ENCODE results near the gene HMGN4.
"Not testable (repeated sequence)": the region's sequence is repeated elsewhere in the genome, so short reads cannot be mapped to it uniquely, and the experiment has no call there.

The HMGN4 gene

DNA sequence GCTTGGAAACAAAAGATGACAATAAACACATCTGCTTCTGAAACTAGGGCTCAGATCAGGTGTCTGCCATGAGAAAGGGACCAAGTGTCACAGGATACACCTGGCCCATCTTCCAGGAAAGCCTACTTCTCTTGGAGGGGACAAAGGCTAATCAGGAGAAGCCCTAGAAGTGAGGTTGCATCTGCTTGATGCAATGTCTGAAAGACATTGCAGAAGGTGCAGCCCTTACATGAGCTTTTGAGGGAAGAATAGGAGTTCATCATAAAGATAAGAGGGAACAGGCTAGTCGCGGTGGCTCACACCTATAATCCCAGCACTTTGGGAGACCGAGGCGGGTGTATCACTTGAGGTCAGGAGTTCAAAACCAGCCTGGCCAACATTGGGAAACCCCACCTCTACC lies 40.6 kb upstream of the HMGN4 start:
- CTCF ChIA-PET: interaction anchor here (2.1 kb wide), 1 partner anchor 13 kb away, joined by 10 read pairs; no protein-coding TSS in a partner anchor

GRCh38 chr6:26500102-26500501 lies 38.1 kb upstream of the HMGN4 start, which contains the start of gene BTN1A1:
Gene BTN1A1 (plus strand): TSS chr6:26500303. CDS start chr6:26501287, 984 bp downstream.
- no peak for DNase-seq (ENCODE audit: extremely low spot score)
- ChIA-PET POLR2A (no interaction called here), CTCF (no interaction called here)

More for the DNA sequence above, 40.6 kb upstream of the HMGN4 start:
- no peak for DNase-seq (ENCODE audit: extremely low spot score)
- TF ChIP-seq, protein P1, sequence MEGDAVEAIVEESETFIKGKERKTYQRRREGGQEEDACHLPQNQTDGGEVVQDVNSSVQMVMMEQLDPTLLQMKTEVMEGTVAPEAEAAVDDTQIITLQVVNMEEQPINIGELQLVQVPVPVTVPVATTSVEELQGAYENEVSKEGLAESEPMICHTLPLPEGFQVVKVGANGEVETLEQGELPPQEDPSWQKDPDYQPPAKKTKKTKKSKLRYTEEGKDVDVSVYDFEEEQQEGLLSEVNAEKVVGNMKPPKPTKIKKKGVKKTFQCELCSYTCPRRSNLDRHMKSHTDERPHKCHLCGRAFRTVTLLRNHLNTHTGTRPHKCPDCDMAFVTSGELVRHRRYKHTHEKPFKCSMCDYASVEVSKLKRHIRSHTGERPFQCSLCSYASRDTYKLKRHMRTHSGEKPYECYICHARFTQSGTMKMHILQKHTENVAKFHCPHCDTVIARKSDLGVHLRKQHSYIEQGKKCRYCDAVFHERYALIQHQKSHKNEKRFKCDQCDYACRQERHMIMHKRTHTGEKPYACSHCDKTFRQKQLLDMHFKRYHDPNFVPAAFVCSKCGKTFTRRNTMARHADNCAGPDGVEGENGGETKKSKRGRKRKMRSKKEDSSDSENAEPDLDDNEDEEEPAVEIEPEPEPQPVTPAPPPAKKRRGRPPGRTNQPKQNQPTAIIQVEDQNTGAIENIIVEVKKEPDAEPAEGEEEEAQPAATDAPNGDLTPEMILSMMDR (IDR thresholded peaks at IDR 0.05; ENCODE audit: control extremely low read depth, extremely low read depth, low read depth, missing control alignments): no peak
- POLR2A ChIA-PET: no interaction called here

DNA sequence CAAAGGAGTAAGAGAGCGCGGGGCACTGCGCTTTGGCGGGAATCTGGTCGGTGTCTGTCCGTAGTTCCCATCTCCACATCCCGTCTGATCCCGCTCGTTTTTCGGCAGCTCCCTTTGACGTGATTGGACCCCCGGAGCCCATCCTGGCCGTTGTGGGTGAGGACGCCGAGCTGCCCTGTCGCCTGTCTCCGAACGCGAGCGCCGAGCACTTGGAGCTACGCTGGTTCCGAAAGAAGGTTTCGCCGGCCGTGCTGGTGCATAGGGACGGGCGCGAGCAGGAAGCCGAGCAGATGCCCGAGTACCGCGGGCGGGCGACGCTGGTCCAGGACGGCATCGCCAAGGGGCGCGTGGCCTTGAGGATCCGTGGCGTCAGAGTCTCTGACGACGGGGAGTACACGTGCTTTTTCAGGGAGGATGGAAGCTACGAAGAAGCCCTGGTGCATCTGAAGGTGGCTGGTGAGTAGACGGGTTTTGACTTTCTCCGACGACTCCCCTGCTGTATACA lies 36.6 kb upstream of the HMGN4 start:
- POLR2A ChIA-PET: interaction anchor here (0.6 kb wide), 1 partner anchor 30 kb away, joined by 5 read pairs; no protein-coding TSS in a partner anchor
- CTCF ChIA-PET: interaction anchor here (1.2 to 2.0 kb wide), 7 partner anchors 9 to 160 kb away, joined by 3 to 10 read pairs (median 5); no protein-coding TSS in a partner anchor
- TF ChIP-seq, protein P1 (IDR thresholded peaks at IDR 0.05; ENCODE audit: control extremely low read depth, extremely low read depth, low read depth, missing control alignments): no peak
- peak; percentile 31 for DNase-seq (ENCODE audit: extremely low spot score)

More at GRCh38 chr6:26500102-26500501, 38.1 kb upstream of the HMGN4 start, which contains the start of gene BTN1A1:
- TF ChIP-seq, protein P1 (IDR thresholded peaks at IDR 0.05; ENCODE audit: control extremely low read depth, extremely low read depth, low read depth, missing control alignments): no peak

GRCh38 chr6:26502165-26502564 lies 36.0 kb upstream of the HMGN4 start:
- CTCF ChIA-PET: interaction anchor here (1.2 to 2.0 kb wide), 5 partner anchors 10 to 17 kb away, joined by 3 to 10 read pairs (median 6); no protein-coding TSS in a partner anchor
- no peak for DNase-seq (ENCODE audit: extremely low spot score)
- TF ChIP-seq, protein P1 (IDR thresholded peaks at IDR 0.05; ENCODE audit: control extremely low read depth, extremely low read depth, low read depth, missing control alignments): no peak
- POLR2A ChIA-PET: interaction anchor here (0.6 kb wide), 1 partner anchor 30 kb away, joined by 5 read pairs; no protein-coding TSS in a partner anchor

DNA sequence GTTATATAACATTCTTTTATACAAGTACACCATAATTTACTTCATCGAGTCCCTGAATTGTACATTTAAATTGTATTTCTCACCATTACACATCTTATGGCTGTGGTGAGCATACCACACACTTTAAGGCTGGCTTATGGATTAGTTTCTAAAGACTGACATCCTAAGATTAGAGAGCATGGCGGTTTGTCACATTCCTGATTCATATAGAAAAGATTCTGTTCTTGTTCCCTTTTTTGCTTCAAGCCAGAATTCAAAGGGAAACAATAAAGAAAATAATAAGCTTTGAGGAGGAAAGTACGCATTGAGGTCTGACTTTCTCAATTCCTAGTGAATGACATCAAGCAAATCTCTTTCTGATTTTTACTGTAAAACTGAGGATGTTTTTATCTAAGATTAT lies 35.5 kb upstream of the HMGN4 start:
- no peak for DNase-seq (ENCODE audit: extremely low spot score)
- ChIA-PET CTCF (interaction anchor here (1.8 to 2.0 kb wide), 3 partner anchors 10 to 18 kb away, joined by 5 to 10 read pairs (median 7); no protein-coding TSS in a partner anchor), POLR2A (no interaction called here)
- TF ChIP-seq, protein P1 (IDR thresholded peaks at IDR 0.05; ENCODE audit: control extremely low read depth, extremely low read depth, low read depth, missing control alignments): no peak

GRCh38 chr6:26507658-26508057 lies 30.5 kb upstream of the HMGN4 start:
- CTCF ChIA-PET: no interaction called here
- no peak for DNase-seq (ENCODE audit: extremely low spot score)
- TF ChIP-seq, protein P1 (IDR thresholded peaks at IDR 0.05; ENCODE audit: control extremely low read depth, extremely low read depth, low read depth, missing control alignments): no peak
- POLR2A ChIA-PET: no interaction called here

GRCh38 chr6:26511033-26511432 lies 27.1 kb upstream of the HMGN4 start:
- CTCF ChIA-PET: interaction anchor here (1.1 to 1.5 kb wide), 2 partner anchors 10 to 15 kb away, joined by 3 to 5 read pairs; no protein-coding TSS in a partner anchor
- DNase-seq (ENCODE audit: extremely low spot score); POLR2A ChIA-PET: not testable (repeated sequence)
